ENCODE measurements around the gene HLA-G.
A peak's percentile ranks its signal among the peaks of the same experiment; 100 is the strongest.

DNA sequence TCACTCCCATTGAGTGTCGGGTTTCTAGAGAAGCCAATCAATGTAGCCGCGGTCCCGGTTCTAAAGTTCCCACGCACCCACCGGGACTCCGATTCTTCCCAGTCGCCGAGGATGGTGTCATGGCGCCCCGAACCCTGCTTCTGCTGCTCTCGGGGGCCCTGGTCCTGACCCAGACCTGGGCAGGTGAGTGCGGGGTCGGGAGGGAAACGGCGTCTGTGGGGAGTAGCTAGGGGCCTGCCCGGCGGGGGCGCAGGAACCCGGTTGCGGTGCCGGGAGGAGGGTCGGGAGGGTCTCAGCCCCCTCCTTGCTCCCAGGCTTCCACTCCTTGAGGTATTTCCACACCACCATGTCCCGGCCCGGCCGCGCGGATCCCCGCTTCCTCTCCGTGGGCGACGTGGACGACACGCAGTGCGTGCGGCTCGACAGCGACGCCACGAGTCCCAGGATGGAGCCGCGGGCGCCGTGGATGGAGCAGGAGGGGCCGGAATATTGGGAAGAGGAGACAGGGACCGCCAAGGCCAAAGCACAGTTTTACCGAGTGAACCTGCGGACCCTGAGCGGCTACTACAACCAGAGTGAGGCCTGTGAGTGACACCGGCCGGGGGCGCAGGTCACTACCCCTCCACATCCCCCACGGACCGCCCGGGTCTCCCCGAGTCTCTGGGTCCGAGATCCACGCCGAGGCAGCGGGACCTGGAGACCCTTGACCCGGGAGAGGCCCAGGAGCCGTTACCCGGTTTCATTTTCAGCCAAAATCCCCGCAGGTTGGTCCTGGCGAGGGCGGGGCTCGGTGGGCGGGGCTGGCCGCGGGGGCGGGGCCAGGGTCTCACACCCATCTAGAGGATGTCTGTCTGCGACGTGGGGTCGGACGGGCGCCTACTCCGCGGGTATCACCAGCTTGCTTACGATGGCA lies 35.2 kb upstream of the HLA-G start:
- TF ChIP-seq, protein P1, sequence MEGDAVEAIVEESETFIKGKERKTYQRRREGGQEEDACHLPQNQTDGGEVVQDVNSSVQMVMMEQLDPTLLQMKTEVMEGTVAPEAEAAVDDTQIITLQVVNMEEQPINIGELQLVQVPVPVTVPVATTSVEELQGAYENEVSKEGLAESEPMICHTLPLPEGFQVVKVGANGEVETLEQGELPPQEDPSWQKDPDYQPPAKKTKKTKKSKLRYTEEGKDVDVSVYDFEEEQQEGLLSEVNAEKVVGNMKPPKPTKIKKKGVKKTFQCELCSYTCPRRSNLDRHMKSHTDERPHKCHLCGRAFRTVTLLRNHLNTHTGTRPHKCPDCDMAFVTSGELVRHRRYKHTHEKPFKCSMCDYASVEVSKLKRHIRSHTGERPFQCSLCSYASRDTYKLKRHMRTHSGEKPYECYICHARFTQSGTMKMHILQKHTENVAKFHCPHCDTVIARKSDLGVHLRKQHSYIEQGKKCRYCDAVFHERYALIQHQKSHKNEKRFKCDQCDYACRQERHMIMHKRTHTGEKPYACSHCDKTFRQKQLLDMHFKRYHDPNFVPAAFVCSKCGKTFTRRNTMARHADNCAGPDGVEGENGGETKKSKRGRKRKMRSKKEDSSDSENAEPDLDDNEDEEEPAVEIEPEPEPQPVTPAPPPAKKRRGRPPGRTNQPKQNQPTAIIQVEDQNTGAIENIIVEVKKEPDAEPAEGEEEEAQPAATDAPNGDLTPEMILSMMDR (IDR thresholded peaks at IDR 0.05): peak; percentile 59 to 70 (median 64)
- TF ChIP-seq POLR2AphosphoS5 (IDR thresholded peaks at IDR 0.05) (peak in 1 of 2 donors; percentile 25), POLR2A (IDR thresholded peaks at IDR 0.05; ENCODE audit: low read depth) (no peak), EP300 (IDR thresholded peaks at IDR 0.05) (no peak)
